Skin epidermis (tissue), 12 donors: ENCODE data around the gene NEUROG1.

ENCODE experiments used
- H3K27ac ChIP-seq, 21 experiments: fragments of 200-600 bp; sonication (generic) in 11 of 21; one replicate each; pipeline ENCODE4 v1.5.0; 2020; ENCODE audit warnings: mild to moderate bottlenecking in 3 of 21, inconsistent platforms in 2 of 21, moderate library complexity in 2 of 21
- H3K4me3 ChIP-seq, 7 experiments: fragments of 200-600 bp; sonication (generic) in 2 of 7; one replicate each; pipeline ENCODE4 v1.5.0; 2020; ENCODE audit warnings: inconsistent platforms in 2 of 7, mild to moderate bottlenecking in 2 of 7, moderate library complexity in 1 of 7

Gene NEUROG1, protein sequence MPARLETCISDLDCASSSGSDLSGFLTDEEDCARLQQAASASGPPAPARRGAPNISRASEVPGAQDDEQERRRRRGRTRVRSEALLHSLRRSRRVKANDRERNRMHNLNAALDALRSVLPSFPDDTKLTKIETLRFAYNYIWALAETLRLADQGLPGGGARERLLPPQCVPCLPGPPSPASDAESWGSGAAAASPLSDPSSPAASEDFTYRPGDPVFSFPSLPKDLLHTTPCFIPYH

DNA sequence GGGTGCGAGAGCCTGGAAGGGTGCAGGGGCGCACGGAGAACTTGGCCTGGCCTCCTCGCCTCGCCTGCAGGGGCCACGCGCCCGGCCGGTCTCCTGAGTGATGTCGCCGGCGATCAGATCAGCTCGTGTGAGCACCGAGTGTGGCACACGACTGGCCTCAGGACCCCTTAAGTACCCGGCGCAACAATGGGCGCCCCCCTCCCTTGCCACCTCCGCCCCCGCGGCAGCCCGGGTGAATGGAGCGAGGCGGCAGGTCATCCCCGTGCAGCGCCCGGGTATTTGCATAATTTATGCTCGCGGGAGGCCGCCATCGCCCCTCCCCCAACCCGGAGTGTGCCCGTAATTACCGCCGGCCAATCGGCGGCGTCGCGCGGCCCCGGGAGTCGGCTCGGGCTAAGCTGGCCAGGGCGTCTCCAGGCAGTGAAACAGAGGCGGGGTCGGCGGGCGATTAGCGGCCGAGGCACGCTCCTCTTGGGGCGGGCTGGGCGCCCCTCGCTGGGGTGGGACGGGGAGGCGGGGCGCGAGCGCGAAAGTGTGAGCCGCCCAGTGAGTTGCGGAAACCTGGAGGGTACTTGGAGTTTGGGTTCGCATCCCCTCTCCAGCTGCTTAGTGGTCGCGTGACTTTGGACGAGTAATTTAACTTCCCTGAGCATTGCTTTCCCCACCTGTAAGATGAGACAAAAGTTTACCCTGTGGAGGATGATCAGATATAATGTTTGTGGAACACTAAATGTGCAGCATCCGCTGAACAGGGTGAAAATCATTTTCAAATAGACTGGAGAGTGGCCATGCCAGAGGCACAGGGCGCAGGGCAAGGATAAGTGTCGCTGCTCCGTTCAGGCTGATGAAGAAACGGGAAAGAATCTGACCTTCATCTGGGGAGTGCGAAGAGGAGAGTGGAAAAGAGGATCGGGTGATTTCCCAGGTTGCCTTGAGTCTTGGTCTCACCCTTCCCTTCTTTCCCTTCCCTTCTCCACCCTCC lies at the start of gene NEUROG1:
TSS of gene NEUROG1 (minus strand) at position 145 of the 982 bp plus-strand sequence. CDS start 274 bp downstream, outside the sequence.
- peak within 1 kb of the TSS in 2 of 7 experiments; percentile 13 to 31 for H3K4me3 ChIP-seq
- no peak within 1 kb of the TSS for H3K27ac ChIP-seq

DNA sequence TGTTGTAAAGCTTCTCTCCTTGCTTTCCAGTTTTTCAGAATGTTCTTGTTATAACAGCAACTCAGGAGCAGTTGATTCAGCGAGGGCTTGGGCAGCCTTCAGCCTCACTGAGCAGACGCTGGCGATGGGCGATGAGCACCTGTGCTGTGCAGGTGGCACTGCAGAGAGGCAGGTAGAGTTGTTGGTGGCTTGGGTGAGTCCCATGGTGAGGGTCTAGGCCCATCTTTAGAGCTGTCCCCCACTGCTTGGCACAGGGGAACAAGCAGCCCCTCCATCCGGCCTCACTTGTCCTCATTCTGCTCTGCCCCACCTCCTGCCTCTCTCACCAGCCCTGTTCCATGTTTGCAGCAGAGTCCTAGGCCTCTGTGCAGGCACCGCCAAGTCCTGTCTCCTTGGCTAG lies 49.2 kb upstream of the NEUROG1 start:
- Histone ChIP-seq H3K27ac (no peak overlapping the region), H3K4me3 (no peak overlapping the region)

DNA sequence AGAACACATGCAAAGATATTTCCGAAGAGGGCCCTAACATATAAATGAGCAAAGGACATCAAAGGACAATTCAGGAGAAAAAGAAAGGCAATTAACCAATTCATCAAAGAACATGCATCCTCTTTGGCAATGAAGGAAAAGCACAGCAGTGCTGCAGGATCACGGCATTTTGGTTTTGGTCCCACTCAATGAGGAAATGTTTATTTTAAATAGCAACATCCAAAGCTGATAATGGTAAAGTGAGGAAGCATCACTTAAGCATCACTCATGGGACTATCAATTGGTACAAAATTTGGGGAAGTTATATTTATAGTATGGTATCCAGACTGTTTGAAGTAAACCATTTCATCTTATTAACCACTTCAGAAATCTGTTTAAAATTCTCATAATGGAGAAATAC lies 48.5 kb upstream of the NEUROG1 start:
- Histone ChIP-seq H3K4me3 (no peak overlapping the region), H3K27ac (no peak overlapping the region)

DNA sequence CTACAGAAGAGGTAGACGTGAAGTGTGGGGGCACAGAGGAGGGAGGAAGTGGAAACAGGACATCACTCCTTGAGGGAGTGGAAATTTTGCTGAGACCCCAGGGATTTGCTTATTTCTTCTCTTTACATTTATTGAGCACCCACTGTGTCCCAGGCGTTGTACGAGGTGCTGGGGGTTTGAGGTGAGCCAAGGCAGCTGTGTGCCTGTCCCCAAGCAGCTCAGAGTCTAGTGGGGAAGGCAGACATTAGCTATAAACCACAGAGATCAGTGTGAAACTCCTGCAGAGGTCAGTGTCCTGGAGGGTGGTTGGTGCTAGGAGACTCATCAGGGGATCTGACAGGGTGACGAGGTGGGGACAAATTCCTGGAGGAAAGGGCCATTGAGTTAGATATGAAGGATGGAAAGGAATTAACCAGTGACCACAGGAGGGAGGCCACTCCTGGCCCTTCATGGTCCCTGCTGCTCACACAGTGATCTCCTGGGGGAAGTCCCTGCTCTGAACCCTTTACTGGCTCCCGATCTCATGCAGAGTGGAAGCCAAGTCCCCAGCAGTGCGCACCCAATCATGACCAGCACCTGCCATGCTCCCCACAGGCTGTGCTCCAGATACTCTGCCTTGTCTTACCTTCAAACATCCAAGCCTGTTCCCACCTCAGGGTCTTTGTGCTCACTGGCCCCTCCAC lies 46.5 kb upstream of the NEUROG1 start:
- H3K27ac ChIP-seq = no peak overlapping the region

DNA sequence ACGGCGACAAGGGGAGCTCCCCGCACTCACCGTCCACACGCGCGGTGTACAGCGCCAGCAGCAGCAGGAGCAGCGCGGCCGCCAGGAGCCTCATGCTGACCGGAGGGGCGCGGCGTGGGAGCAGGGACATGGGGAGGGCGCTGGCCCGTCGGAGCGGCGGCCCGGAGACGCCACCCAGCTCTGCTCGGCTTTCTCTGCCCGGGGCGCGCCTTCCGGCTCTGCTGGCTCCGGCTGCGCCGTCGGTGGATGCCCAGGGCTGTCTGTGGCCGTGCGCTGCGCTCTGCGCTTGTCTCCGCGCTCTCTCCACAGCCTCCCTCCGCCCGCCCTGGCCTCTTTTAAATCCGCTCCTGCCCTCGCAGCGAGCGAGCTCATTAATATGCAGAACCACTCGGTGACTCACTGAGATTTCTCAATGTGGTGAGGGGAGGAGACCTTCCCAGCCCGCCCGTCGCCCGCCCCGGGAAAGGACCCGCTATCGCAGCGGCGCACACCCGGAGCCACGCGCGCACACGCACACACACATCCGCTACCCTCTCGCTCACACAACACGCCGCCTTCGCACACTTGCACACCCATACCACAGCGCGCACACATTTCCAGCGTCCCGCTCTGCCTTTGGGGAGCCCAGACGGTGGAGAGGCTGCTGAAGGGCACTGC lies 43.0 kb upstream of the NEUROG1 start, which contains the start of gene CXCL14:
TSS of gene CXCL14 (minus strand) at position 307 of the 657 bp plus-strand sequence. CDS start at position 94, 213 bp downstream.
- Histone ChIP-seq H3K27ac (peak within 1 kb of the TSS; percentile 34 to 93 (median 84)), H3K4me3 (peak within 1 kb of the TSS; percentile 26 to 62 (median 50))

More for the DNA sequence above, 46.5 kb upstream of the NEUROG1 start:
- no peak overlapping the region for H3K4me3 ChIP-seq

DNA sequence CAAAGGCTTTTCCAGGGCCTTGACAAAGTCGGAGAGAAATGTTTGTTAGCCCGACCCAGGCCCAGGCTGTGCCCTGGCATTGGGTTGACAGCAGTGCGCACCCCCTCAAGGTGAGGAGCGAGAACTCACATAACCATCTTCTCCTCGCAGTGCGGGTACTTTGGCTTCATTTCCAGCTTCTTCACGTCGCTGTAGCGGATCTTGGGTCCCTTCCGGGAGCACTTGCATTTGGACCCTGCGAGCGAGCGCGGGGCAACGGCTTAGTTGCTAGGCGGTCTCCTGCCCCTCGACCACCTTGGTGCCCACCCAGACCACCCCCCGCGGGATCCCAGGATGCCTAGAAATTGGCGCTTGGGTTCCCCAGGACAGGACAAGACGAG lies 42.5 kb upstream of the NEUROG1 start:
- Histone ChIP-seq H3K27ac (peak overlapping the region; percentile 34 to 93 (median 84)), H3K4me3 (peak overlapping the region; percentile 26 to 62 (median 50))

DNA sequence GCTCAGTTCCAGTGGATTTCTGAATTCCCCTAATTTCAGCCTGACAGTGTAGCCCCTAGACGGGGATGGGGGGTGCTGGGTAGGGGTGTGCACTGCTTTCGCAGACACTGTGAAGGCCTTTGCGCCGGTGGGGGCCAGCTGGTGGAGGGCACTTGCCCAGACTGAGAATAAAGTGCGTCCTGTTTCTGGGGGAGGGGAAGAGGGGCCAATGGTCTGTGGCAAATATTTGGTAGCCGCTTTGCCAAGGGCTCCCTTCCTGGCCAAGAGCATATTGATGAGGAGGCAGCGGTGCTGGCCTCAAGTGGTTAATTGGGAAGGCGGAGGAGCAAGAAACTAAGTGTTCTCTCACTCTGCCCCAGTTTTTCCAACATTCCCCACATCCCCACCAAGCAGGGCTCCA lies 41.7 kb upstream of the NEUROG1 start:
- Histone ChIP-seq H3K4me3 (peak overlapping the region; percentile 26 to 62 (median 50)), H3K27ac (peak overlapping the region in 19 of 21 experiments; percentile 29 to 93 (median 85))

DNA sequence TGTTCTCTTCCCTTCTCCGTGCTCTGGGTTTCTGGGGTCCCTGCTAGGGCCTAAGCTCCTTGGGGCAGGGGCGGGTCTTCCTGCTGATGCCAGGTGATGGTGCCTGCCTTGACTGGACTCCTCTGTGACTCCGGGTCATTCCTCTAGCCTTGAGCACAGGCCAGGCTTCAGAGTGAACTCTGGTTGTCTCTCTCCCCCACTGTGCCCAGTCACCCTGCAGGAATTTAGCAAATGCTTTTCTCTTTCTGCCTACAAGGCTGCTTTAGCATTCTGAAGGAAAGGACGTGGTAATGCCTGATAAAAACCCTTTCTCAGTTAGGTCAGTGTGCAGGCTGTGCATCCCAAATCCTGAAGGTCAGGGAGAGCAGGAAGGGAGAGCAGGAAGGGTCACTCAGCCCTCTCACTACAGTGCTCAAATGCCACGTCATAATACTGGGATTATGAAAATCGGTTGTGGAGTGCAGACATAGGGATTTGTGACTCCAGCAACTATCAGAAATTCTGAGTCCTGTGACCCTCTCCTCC lies 40.4 kb upstream of the NEUROG1 start:
- H3K4me3 ChIP-seq = peak overlapping the region in 5 of 7 experiments; percentile 1 to 62 (median 51)
- peak overlapping the region in 18 of 21 experiments; percentile 2 to 93 (median 86) for H3K27ac ChIP-seq

DNA sequence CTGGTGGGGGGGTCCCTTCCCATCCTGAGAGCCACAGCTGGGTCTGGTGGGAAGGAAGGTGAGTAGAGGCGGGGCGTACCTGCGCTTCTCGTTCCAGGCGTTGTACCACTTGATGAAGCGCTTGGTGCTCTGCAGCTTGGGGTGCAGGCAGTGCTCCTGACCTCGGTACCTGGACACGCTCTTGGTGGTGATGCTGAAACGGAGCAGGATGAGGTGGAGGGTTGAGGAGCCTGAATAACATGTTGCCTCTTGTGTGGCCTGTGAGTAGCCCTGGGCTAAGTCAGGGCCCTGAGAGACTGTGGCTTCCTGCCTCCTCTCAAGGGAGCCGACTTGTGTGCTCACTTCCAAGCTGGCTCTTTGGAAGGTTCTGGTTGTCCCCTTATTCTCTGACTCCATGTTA lies 38.7 kb upstream of the NEUROG1 start:
- peak overlapping the region in 8 of 21 experiments; percentile 8 to 90 (median 41) for H3K27ac ChIP-seq
- peak overlapping the region in 1 of 7 experiments; percentile 56 for H3K4me3 ChIP-seq

DNA sequence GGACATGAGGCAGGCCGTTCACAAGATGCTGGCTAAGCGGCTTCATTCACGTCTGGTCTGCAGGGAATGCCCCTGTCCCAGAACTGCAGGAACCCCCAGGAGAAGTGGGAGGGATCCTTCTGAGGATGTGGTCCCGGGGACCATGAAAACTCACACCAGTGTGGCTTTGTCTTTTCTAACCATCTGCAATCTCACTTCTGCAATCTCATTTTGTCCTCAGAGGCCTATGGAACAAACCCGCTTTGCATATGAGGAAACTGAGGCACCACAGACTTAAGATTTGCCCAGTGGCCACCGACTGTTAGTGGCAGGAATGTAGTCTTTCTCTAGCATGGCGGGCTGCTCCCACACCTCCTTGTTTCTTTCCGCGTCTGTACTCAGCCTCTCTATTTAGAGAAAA lies 36.1 kb upstream of the NEUROG1 start:
- no peak overlapping the region for H3K4me3 ChIP-seq
- no peak overlapping the region for H3K27ac ChIP-seq

DNA sequence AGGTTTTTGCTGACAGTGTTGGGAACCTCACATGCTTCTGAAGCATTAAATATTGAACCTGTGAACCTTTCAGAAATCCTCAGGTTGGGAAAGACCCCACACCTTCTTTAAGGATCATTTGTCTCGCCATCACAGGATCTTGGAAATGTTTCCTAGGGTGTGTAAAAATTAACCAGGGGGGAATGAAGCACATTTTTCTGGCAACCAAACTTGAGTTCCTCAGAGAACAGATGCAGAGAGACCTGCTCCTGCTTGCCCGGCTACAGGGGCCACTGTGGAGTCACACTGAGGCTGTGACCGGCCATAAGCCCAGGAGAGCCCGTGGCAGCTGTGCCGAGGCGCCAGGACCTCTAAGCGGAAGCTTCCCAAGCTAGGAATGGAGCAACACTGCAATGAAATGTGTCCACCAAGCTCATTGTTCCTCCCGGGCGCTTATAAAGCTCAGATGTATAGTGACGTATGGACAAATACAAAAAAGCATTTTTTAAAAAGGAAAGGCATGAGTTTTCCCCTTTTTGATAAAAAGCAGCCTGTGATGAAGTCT lies 35.4 kb upstream of the NEUROG1 start:
- Histone ChIP-seq H3K4me3 (no peak overlapping the region), H3K27ac (peak overlapping the region in 2 of 21 experiments; percentile 4 to 20)

DNA sequence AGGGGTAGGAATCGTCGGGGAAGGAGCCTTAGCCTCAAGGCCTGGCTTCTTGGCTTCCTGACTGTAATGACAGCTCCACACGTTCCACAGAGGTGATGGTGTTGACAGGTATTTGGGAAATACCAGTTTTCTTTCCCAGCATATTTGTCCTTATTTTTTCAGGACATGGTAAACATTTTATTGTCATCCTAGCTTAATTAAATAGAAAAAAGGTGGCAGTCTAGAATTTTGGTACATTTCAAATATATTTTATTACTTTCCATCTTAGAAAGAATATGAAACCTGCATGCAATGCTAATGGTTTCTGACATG lies 34.6 kb upstream of the NEUROG1 start:
- H3K4me3 ChIP-seq = no peak overlapping the region
- H3K27ac ChIP-seq = peak overlapping the region in 1 of 21 experiments; percentile 4

DNA sequence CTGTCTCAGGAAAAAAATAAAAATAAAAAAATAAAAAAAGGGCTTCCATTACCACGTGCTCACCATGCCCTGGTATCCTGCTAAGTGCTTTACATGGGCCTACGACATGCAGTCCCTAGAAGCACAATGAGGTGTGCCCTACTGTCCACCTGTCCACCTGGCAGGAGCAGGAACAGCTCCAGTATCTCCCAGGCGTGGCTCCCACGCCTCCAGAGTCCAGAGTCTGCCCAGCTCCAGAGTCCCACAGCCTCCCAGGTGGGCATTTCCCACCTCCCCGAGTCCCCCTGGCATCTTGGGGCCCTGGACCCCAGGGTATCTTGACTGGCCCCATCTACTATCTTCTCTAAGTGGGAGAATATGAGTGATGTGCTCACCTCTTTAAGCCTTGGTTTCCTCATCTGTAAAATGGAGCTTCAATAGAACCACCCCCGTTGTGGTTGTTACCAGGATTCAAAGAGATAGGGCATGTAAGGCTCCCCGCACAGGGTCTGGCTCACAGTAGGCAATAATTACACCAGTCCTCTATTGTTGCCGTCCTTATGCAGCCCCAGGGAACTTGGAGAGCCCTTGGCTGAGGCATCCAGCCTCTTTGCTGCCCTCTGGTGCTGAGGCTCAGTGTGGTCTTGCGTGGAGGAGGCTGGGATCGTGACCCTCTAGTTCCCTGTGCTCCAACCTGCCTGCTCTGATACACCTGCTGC lies 34.1 kb upstream of the NEUROG1 start:
- H3K27ac ChIP-seq = peak overlapping the region in 4 of 21 experiments; percentile 23 to 44 (median 30)

DNA sequence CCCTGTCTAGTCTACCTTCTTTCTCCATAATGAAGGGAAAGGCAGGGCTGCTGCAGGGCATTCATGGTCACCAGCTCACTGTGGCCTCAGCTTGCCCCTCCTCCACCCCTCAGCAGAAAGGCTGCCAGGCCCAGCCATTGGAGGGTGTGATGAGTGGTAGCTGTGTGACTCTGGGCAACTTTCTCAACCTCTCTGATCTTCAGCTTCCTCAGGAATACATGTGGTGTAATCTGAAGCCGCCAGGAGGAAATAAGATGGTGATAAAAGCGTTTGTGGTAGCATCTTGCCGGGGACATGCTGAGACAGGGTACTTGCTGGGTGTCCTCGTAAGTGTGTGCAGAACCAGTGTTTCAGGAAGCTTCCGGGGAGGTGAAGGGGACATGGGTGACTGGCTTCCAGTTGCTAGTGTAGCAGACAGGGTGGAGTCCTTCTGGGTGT lies 33.2 kb upstream of the NEUROG1 start:
- no peak overlapping the region for H3K4me3 ChIP-seq
- peak overlapping the region in 4 of 21 experiments; percentile 7 to 44 (median 28) for H3K27ac ChIP-seq

More for the DNA sequence above, 34.1 kb upstream of the NEUROG1 start:
- H3K4me3 ChIP-seq = no peak overlapping the region

DNA sequence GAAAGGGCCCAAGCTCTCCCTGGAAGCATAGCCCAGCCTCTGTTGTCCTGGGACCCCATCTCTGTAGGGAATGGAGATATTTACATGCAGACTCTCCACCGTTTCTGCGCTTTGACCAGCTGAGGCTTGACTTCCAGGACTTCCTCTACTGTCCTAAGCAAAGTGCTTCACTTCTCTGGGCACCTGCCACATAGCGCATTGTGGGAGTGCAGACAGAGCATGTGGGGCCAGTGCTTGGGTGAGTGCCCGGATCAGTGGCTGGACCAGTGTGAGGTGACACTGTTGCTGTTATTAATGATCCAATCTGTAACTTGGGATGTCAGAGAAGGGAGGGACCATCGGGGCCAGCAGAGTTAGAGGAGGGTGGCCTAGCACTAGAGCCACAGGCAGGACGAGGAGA lies 32.5 kb upstream of the NEUROG1 start:
- Histone ChIP-seq H3K27ac (peak overlapping the region in 3 of 21 experiments; percentile 7 to 32 (median 24)), H3K4me3 (no peak overlapping the region)

DNA sequence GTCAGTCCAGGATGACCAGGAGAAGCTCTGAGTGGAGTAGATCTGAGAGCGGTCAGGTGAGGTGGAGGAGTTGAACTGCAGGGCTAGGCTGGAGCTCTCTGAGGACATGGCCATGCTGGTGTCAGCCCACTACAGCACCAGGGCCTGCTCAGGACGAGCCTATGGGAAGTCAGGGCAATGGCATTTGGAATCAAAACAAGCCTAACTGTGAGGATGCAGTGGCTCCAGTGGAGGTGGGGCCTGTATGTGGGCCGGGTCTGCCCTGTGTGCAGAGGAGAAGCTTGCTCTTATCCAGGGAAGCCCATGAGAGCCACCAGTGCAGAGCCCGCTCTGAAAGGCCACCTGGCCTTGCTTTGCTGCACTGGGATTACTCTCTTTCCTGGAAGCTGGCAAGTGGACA lies 31.9 kb upstream of the NEUROG1 start:
- Histone ChIP-seq H3K4me3 (no peak overlapping the region), H3K27ac (peak overlapping the region in 1 of 21 experiments; percentile 24)

DNA sequence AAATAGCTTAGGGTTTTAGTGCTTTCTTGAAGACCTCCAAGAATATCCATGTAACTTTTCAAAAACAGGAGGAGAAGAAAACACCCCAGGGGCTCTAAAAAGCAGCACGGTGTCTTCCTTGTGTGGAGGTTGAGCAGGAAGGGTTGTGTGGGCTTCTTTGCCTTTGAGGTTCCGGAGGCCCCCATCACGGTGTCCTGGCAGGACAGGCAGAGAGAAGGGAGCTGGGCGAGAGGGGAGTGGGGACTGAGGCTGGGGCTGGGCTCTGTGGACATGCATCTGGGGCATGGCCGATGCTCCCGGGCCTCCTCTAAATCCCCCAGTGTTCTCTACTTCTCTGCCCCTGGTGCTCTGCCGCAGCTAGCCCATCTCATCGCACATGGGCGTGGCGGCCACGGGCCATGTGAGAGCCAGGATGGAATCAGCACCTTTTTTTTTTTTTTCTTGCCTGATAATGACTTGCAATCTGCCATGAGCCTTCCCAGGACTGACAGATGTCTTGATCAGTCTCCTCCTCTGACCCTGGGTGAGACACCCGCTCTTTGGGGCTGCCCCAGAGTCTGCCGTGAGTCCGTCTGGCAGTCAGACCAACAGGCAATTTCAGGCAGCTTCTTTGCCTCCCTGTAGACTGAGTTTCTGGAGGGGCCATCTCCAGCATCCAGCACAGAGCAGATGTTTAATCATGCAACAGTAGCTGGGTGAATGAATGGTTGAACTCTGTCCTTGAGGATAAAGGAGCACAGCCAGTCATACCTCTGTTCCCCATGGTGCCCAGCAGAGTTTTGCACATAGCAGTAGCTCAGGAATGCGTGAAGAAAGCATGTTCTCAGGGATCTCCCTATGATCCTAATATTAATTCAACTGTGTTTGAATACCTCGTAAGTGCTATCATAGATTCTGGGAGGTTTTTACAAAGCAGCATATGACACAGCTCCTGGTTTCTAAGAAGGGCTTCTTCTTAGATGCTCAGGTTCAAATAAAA lies 30.9 kb upstream of the NEUROG1 start:
- peak overlapping the region in 4 of 21 experiments; percentile 8 to 46 (median 26) for H3K27ac ChIP-seq
- H3K4me3 ChIP-seq = no peak overlapping the region
